ENCODE results near the gene ADIG. TPM values are rescaled to one million over a fixed set of nuclear protein-coding genes. Genes with fewer than 3 reads are reported as not detected.

ADIG gene
- total and polyA plus RNA-seq, 12 donors: 0.32 TPM; not detected in 11

- TF ChIP-seq, protein P1, sequence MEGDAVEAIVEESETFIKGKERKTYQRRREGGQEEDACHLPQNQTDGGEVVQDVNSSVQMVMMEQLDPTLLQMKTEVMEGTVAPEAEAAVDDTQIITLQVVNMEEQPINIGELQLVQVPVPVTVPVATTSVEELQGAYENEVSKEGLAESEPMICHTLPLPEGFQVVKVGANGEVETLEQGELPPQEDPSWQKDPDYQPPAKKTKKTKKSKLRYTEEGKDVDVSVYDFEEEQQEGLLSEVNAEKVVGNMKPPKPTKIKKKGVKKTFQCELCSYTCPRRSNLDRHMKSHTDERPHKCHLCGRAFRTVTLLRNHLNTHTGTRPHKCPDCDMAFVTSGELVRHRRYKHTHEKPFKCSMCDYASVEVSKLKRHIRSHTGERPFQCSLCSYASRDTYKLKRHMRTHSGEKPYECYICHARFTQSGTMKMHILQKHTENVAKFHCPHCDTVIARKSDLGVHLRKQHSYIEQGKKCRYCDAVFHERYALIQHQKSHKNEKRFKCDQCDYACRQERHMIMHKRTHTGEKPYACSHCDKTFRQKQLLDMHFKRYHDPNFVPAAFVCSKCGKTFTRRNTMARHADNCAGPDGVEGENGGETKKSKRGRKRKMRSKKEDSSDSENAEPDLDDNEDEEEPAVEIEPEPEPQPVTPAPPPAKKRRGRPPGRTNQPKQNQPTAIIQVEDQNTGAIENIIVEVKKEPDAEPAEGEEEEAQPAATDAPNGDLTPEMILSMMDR (IDR thresholded peaks at IDR 0.05): no peak
- H3K27ac ChIP-seq: no peak overlapping the region
- H3K36me3 ChIP-seq: peaks cover 0 to under 1% (median 0%) of the 10 kb centered on the region in 9 donors
- WGBS, 2 donors: 88 to 93% methylated on average over 4 of the region's 4 CpGs
- intact Hi-C loops (cut with DNase I): no loop called here
- DNase-seq (no peak), ATAC-seq (no peak)
- H3K9me3 ChIP-seq: no peaks in the 10 kb centered on the region
- H3K4me1 ChIP-seq: peaks cover 0 to 28% (median 18%) of the 10 kb centered on the region in 9 donors
- peaks cover 0 to 4% (median 0%) of the 10 kb centered on the region in 7 donors for H3K27me3 ChIP-seq
- H3K4me3 ChIP-seq: no peak overlapping the region
Measured at GRCh38 chr20:38583306-38583705, 2.3 kb downstream of the ADIG start.

DNA sequence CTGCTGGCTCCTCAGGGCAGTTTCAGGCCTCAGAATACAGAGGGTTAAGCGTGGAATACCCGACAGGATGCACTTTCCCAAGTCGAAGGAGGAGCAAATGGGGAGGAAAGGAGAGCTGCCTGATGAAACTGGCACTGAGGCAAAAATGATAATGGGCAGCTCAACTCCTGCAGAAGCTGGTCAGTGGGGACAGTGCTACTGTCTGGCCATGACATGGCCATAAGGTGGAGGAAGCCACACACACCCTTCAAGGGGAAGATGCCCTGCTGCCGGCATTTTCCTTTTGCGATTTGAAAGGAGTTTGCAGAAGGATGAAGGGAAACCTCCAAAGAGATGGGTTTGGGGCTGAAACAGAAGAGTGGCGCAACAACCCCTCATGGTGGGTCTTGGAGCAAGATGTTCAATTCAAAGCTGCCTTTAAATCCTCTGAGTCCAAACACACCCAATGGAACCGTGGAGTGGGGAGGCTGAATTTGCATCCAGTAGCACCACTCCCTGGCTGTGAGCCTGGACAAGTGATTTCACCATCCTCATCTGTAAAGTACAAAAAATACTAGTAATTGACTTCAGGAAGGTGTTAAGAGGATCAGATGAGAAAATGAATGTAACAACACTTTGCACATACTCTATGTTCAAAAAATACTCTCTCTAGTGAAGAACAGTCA lies 3.2 kb downstream of the ADIG start:
- H3K4me1 ChIP-seq: peaks cover 0 to 22% (median 13%) of the 10 kb centered on the region in 9 donors

DNA sequence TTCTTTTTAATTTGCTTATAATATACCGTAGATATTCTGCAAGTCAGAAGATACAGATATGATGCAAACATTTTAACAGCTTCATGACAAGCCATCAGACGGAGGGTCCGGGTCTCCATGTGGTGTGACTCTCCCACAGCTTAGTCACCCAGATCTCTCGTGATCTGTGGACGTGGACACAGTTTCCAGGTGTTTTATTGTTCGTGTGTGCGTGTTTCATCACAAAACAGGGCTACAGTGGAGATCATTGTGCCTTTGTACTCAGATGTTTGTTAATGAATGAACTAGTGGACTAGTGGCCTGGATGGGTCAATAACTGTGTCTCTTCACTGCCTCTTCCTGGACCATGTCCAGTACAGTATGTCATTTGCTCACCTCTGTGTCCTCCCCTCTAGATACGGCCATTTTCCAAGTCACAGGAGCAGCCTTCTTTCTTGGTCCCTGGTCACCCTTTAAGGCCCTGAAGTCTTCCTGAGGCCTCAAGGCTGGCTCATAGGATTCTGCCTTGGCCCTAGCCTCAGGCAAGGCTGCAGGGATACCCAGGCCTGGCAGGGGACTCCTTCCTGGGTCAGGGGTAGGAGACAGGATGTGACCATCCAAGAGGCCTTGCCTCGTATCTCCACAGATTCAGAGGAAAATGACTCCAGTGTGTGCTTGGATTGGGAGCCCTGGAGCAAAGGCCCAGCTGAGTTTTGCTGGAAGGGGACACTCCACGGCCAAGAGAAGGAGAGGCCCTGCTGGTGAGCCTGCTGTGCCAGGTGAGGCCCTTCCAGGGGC lies 4.6 kb downstream of the ADIG start:
- Histone ChIP-seq H3K9me3 (no peaks in the 10 kb centered on the region), H3K27me3 (peaks cover 0 to 4% (median 0%) of the 10 kb centered on the region in 7 donors), H3K27ac (no peak overlapping the region), H3K4me1 (peaks cover 0 to 8% (median 2%) of the 10 kb centered on the region in 9 donors), H3K4me3 (no peak overlapping the region), H3K36me3 (no peaks in the 10 kb centered on the region)
- TF ChIP-seq, protein P1 (IDR thresholded peaks at IDR 0.05): no peak
- ATAC-seq (no peak), DNase-seq (no peak)
- WGBS, 2 donors: 82 to 86% methylated on average over 10 of the region's 10 CpGs
- intact Hi-C loops (cut with DNase I): no loop called here

More for the DNA sequence above, 3.2 kb downstream of the ADIG start:
- Histone ChIP-seq H3K27ac (no peak overlapping the region), H3K36me3 (no peaks in the 10 kb centered on the region), H3K27me3 (peaks cover 0 to 4% (median 0%) of the 10 kb centered on the region in 7 donors), H3K9me3 (no peaks in the 10 kb centered on the region), H3K4me3 (no peak overlapping the region)
- 54 to 69% methylated on average over 7 of the region's 7 CpGs for WGBS, 2 donors
- TF ChIP-seq, protein P1 (IDR thresholded peaks at IDR 0.05): no peak
- intact Hi-C loops (cut with DNase I): no loop called here
- DNase-seq (no peak), ATAC-seq (no peak)

- TF ChIP-seq, protein P1 (IDR thresholded peaks at IDR 0.05): no peak
- no peak for DNase-seq
- intact Hi-C loops (cut with DNase I): no loop called here
- ATAC-seq: no peak
- no peak overlapping the region for H3K4me3 ChIP-seq
- peaks cover 0 to 4% (median 0%) of the 10 kb centered on the region in 9 donors for H3K4me1 ChIP-seq
- H3K27me3 ChIP-seq: peaks cover 0 to 4% (median 3%) of the 10 kb centered on the region in 7 donors
- H3K36me3 ChIP-seq: no peaks in the 10 kb centered on the region
- H3K9me3 ChIP-seq: no peaks in the 10 kb centered on the region
- 66 to 71% methylated on average over 3 of the region's 3 CpGs for WGBS, 2 donors
- H3K27ac ChIP-seq: no peak overlapping the region
Measured at GRCh38 chr20:38586181-38586525, 5.2 kb downstream of the ADIG start.
